HepG2 (cell line): ENCODE measurements around the gene PPIG. TPM values are rescaled to one million over a fixed set of nuclear protein-coding genes. Genes with fewer than 3 reads are reported as not detected.
A peak's percentile ranks its signal among the peaks of the same experiment; 100 is the strongest.

ENCODE experiments used
- ARID2 ChIP-seq: sonication (generic); formaldehyde crosslinking; IDR thresholded peaks from 2 replicates; pipeline ENCODE4 v1.8.1; 2022; ENCODE audit warnings: mild to moderate bottlenecking, missing genetic modification reagents, borderline replicate concordance
- BCL6 ChIP-seq: IDR thresholded peaks from 2 replicates; pipeline ENCODE4 v1.6.1; 2016; ENCODE audit warnings: missing genetic modification reagents, missing compliant biosample characterization
- CAMTA2 ChIP-seq: sonication (generic); formaldehyde crosslinking; IDR thresholded peaks from 2 replicates; pipeline ENCODE4 v1.4.0; 2020; ENCODE audit warnings: mild to moderate bottlenecking, missing genetic modification reagents, borderline replicate concordance
- DPF2 ChIP-seq: sonication (generic); formaldehyde crosslinking; IDR thresholded peaks from 2 replicates; pipeline ENCODE4 v1.4.0; 2020; ENCODE audit warnings: mild to moderate bottlenecking, low read depth, missing genetic modification reagents, borderline replicate concordance
- MYC ChIP-seq: sonication (generic); formaldehyde crosslinking; IDR thresholded peaks from 2 replicates; pipeline ENCODE4 v1.9.0; 2021; ENCODE audit warnings: missing genetic modification reagents, borderline replicate concordance
- ONECUT2 ChIP-seq: sonication (generic); formaldehyde crosslinking; IDR thresholded peaks from 2 replicates; pipeline ENCODE4 v1.4.0; 2020; ENCODE audit warnings: missing genetic modification reagents
- SOX6 ChIP-seq, 2 experiments: fragments of 450-650 bp in 1 of 2; sonication (generic) in 1 of 2; formaldehyde crosslinking in 1 of 2; IDR thresholded peaks; 2 replicates each; pipeline versions ENCODE4 v1.4.0 to v1.6.1; 2017 to 2020; ENCODE audit warnings: antibody characterized with exemption in 1 of 2, mild to moderate bottlenecking in 1 of 2, missing genetic modification reagents in 1 of 2
- ZIK1 ChIP-seq: sonication (generic); formaldehyde crosslinking; IDR thresholded peaks from 2 replicates; pipeline ENCODE4 v1.5.0; 2020; ENCODE audit warnings: mild to moderate bottlenecking, low read depth, missing genetic modification reagents, borderline replicate concordance
- ZNF274 ChIP-seq: sonication (generic); formaldehyde crosslinking; IDR thresholded peaks from 2 replicates; pipeline ENCODE4 v1.5.1; 2020; ENCODE audit warnings: mild to moderate bottlenecking, missing genetic modification reagents
- ZSCAN20 ChIP-seq: sonication (generic); formaldehyde crosslinking; IDR thresholded peaks from 2 replicates; pipeline ENCODE4 v1.4.0; 2020; ENCODE audit warnings: missing genetic modification reagents, mild to moderate bottlenecking, borderline replicate concordance
- polyA plus RNA-seq, 8 experiments: library from polyadenylated mRNA; depleted of rRNA in 3 of 8; stranded (reverse) in 7 of 8; unstranded in 1 of 8; fragments of >200 nt; fragmentation: Illumina TruSeq in 4 of 8; extraction: Trizol in 4 of 8; gene quantifications; 2 replicates each; pipeline versions ENCODE4 v1.2.1 to v1.2.3, GENCODE V29; 2011 to 2016; ENCODE audit warnings: low read depth in 4 of 8, missing spikeins in 1 of 8, mixed read lengths in 1 of 8; ENCODE audit not compliant: insufficient read depth in 1 of 8
- total RNA-seq, 5 experiments: library from RNA; depleted of rRNA; stranded (reverse); fragments of >200 nt; fragmentation: Illumina TruSeq; extraction: Trizol; gene quantifications; 2 replicates each; pipeline ENCODE4 v1.2.3, GENCODE V29; 2016; ENCODE audit warnings: low read depth in 1 of 5
- TF ChIP-seq, protein P1 (sequence below): sonication (generic); formaldehyde crosslinking; IDR thresholded peaks from 2 replicates; pipeline ENCODE4 v1.5.0; 2020; ENCODE audit warnings: mild to moderate bottlenecking, missing genetic modification reagents, borderline replicate concordance
- TF ChIP-seq, protein P2 (sequence below): IDR thresholded peaks from 2 replicates; pipeline ENCODE4 v1.6.1; 2016; ENCODE audit warnings: missing compliant biosample characterization, missing genetic modification reagents, borderline replicate concordance
- TF ChIP-seq, protein P3 (sequence below): sonication (generic); formaldehyde crosslinking; IDR thresholded peaks from 2 replicates; pipeline ENCODE4 v1.5.1; 2020; ENCODE audit warnings: mild to moderate bottlenecking, missing genetic modification reagents
- TF ChIP-seq, protein P4 (sequence below): sonication (generic); formaldehyde crosslinking; IDR thresholded peaks from 2 replicates; pipeline ENCODE4 v1.4.0; 2020; ENCODE audit warnings: missing genetic modification reagents
- TF ChIP-seq, protein P5 (sequence below): sonication (generic); formaldehyde crosslinking; IDR thresholded peaks from 2 replicates; pipeline ENCODE4 v1.9.0; 2021; ENCODE audit warnings: missing genetic modification reagents, borderline replicate concordance

Gene PPIG
- total and polyA plus RNA-seq, 2 of the 13 experiments (the other 11 are each of a cell fraction or from before 2014, with no cell fraction given) = 31.3 to 81.0 TPM

DNA sequence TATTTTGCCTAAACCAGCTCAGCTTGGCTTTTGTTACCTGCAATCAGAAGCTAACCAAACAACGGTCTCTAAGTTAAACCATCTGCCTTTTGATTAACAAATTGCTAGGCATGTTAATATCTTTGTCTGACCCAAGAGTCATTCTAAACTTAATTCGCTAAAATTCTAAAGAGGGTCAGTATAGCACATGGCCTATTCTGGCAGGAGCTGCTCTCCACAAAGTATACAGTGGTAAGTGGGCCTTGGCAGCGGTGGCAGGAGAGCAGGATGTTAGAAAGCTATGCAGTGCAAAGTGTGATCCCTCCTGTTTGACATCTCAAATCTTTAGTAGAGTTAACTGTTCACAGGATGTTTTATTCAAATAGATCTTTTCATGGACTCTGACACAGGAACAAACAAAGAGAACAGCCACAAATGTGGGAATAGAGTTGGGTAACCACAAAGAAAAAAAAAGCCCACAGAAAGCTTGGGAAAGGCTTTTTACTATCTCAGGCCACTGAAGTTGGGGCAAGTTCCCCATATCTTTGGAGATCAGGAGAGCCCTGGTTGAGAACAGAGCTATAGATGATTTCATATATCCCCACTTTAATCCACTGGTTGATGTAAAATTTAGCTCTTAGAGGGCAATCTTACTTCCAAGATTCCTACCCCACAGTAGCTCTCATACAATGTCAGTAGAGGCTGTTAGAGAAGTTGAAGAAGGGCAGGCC lies 99.4 kb downstream of the PPIG start (continued):
- TF ChIP-seq, protein P1, sequence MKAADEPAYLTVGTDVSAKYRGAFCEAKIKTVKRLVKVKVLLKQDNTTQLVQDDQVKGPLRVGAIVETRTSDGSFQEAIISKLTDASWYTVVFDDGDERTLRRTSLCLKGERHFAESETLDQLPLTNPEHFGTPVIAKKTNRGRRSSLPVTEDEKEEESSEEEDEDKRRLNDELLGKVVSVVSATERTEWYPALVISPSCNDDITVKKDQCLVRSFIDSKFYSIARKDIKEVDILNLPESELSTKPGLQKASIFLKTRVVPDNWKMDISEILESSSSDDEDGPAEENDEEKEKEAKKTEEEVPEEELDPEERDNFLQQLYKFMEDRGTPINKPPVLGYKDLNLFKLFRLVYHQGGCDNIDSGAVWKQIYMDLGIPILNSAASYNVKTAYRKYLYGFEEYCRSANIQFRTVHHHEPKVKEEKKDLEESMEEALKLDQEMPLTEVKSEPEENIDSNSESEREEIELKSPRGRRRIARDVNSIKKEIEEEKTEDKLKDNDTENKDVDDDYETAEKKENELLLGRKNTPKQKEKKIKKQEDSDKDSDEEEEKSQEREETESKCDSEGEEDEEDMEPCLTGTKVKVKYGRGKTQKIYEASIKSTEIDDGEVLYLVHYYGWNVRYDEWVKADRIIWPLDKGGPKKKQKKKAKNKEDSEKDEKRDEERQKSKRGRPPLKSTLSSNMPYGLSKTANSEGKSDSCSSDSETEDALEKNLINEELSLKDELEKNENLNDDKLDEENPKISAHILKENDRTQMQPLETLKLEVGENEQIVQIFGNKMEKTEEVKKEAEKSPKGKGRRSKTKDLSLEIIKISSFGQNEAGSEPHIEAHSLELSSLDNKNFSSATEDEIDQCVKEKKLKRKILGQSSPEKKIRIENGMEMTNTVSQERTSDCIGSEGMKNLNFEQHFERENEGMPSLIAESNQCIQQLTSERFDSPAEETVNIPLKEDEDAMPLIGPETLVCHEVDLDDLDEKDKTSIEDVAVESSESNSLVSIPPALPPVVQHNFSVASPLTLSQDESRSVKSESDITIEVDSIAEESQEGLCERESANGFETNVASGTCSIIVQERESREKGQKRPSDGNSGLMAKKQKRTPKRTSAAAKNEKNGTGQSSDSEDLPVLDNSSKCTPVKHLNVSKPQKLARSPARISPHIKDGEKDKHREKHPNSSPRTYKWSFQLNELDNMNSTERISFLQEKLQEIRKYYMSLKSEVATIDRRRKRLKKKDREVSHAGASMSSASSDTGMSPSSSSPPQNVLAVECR = peak; percentile 65; the same call in 1 of the 2 replicates
- TF ChIP-seq ONECUT2 (CRISPR knock-in tag) = no peak
- peak; percentile 90 for TF ChIP-seq BCL6 (CRISPR knock-in tag)
- TF ChIP-seq CAMTA2 (CRISPR knock-in tag) = no peak
- TF ChIP-seq, protein P2, sequence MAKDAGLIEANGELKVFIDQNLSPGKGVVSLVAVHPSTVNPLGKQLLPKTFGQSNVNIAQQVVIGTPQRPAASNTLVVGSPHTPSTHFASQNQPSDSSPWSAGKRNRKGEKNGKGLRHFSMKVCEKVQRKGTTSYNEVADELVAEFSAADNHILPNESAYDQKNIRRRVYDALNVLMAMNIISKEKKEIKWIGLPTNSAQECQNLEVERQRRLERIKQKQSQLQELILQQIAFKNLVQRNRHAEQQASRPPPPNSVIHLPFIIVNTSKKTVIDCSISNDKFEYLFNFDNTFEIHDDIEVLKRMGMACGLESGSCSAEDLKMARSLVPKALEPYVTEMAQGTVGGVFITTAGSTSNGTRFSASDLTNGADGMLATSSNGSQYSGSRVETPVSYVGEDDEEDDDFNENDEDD (CRISPR knock-in tag) = peak; percentile 74; the same call in 1 of the 2 replicates
- no peak for TF ChIP-seq SOX6 (IDR thresholded peaks at IDR 0.05)
- TF ChIP-seq SOX6 (CRISPR knock-in tag; IDR thresholded peaks at IDR 0.05) = peak; percentile 91
- TF ChIP-seq, protein P3, sequence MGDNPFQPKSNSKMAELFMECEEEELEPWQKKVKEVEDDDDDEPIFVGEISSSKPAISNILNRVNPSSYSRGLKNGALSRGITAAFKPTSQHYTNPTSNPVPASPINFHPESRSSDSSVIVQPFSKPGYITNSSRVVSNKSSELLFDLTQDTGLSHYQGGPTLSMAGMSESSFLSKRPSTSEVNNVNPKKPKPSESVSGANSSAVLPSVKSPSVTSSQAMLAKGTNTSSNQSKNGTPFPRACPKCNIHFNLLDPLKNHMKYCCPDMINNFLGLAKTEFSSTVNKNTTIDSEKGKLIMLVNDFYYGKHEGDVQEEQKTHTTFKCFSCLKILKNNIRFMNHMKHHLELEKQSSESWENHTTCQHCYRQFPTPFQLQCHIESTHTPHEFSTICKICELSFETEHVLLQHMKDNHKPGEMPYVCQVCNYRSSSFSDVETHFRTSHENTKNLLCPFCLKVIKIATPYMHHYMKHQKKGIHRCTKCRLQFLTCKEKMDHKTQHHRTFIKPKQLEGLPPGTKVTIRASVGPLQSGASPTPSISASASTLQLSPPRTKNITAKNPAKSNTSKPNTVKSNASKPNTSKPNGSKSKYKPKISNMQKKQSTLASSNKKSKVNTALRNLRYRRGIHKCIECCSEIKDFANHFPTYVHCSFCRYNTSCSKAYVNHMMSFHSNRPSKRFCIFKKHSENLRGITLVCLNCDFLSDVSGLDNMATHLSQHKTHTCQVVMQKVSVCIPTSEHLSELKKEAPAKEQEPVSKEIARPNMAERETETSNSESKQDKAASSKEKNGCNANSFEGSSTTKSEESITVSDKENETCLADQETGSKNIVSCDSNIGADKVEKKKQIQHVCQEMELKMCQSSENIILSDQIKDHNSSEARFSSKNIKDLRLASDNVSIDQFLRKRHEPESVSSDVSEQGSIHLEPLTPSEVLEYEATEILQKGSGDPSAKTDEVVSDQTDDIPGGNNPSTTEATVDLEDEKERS = peak; percentile 78; the same call in 1 of the 2 replicates
- TF ChIP-seq MYC (CRISPR knock-in tag) = peak; percentile 75
- no peak for TF ChIP-seq ZNF274
- TF ChIP-seq ARID2 = no peak
- TF ChIP-seq ZSCAN20 (CRISPR knock-in tag) = no peak
- TF ChIP-seq DPF2 (CRISPR knock-in tag) = peak; percentile 68; the same call in 1 of the 2 replicates
- TF ChIP-seq, protein P4, sequence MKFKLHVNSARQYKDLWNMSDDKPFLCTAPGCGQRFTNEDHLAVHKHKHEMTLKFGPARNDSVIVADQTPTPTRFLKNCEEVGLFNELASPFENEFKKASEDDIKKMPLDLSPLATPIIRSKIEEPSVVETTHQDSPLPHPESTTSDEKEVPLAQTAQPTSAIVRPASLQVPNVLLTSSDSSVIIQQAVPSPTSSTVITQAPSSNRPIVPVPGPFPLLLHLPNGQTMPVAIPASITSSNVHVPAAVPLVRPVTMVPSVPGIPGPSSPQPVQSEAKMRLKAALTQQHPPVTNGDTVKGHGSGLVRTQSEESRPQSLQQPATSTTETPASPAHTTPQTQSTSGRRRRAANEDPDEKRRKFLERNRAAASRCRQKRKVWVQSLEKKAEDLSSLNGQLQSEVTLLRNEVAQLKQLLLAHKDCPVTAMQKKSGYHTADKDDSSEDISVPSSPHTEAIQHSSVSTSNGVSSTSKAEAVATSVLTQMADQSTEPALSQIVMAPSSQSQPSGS = peak; percentile 64; the same call in 1 of the 2 replicates
- TF ChIP-seq, protein P5, sequence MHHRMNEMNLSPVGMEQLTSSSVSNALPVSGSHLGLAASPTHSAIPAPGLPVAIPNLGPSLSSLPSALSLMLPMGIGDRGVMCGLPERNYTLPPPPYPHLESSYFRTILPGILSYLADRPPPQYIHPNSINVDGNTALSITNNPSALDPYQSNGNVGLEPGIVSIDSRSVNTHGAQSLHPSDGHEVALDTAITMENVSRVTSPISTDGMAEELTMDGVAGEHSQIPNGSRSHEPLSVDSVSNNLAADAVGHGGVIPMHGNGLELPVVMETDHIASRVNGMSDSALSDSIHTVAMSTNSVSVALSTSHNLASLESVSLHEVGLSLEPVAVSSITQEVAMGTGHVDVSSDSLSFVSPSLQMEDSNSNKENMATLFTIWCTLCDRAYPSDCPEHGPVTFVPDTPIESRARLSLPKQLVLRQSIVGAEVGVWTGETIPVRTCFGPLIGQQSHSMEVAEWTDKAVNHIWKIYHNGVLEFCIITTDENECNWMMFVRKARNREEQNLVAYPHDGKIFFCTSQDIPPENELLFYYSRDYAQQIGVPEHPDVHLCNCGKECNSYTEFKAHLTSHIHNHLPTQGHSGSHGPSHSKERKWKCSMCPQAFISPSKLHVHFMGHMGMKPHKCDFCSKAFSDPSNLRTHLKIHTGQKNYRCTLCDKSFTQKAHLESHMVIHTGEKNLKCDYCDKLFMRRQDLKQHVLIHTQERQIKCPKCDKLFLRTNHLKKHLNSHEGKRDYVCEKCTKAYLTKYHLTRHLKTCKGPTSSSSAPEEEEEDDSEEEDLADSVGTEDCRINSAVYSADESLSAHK = no peak
- TF ChIP-seq ZIK1 = no peak
